ENCODE measurements around the gene AOAH. TPM values are rescaled to one million over a fixed set of nuclear protein-coding genes. Genes with fewer than 3 reads are reported as not detected.

The AOAH gene
- total and polyA plus RNA-seq, 2 of the 4 experiments (the other 2 are of a cell fraction) = not detected

DNA sequence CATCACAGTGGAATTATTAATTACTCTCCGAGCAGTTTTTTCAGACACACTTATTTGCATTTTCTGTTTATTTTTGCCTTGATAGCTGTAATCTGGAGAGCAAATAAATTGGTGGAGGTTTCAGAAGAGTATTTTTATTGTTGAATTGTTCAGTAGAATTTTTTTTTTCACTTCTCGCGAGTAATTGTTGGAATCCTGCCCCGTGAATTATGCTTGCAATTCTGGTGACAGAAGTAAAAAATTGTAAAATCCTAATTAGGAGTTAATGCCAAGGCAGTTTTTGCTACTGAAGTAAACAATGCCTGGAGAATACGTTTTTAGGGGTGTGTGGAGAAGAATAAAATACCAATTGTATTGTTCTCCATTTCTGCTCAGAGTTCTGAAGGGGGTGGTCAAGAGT, 88.2 kb downstream of the AOAH start:
- Histone ChIP-seq H2BK20ac (ENCODE audit: low read depth, low read length) (no peak overlapping the region), H3K4ac (ENCODE audit: low read depth, low read length) (no peak overlapping the region), H3K4me2 (ENCODE audit: low read depth, low read length) (no peak overlapping the region), H3K27ac (ENCODE audit: insufficient read depth, low read length) (no peak overlapping the region), H4K20me1 (ENCODE audit: insufficient read depth, low read length) (no peaks in the 10 kb centered on the region), H4K8ac (ENCODE audit: low read depth in 2 of 2, low read length in 2 of 2) (no peak overlapping the region), H2BK120ac (ENCODE audit: low read depth, low read length) (no peak overlapping the region), H2BK5ac (ENCODE audit: low read depth, low read length, poor library complexity, severe bottlenecking) (no peak overlapping the region), H2AK9ac (replicated peaks; ENCODE audit: low read depth, low read length, poor library complexity) (no peak overlapping the region), H3K14ac (replicated peaks; ENCODE audit: low read depth, low read length) (no peak overlapping the region), H4K91ac (ENCODE audit: insufficient read depth, low read depth, low read length) (no peak overlapping the region), H3K36me3 (ENCODE audit: control insufficient read depth, insufficient read depth, low read length) (no peaks in the 10 kb centered on the region), H3K23ac (ENCODE audit: low read depth, low read length) (no peak overlapping the region), H2AK5ac (ENCODE audit: low read depth, low read length) (no peak overlapping the region), H3K9me3 (ENCODE audit: control insufficient read depth, insufficient read depth, low read length) (no peaks in the 10 kb centered on the region), H3K9ac (ENCODE audit: low read depth, low read length) (no peak overlapping the region), H3K27me3 (ENCODE audit: control insufficient read depth, insufficient read depth, low read length) (peaks cover 37% of the 10 kb centered on the region), H3K79me1 (ENCODE audit: low read depth in 1 of 2, low read length in 2 of 2) (no peaks in the 10 kb centered on the region), H3K4me3 (ENCODE audit: insufficient read depth, low read depth, low read length) (no peak overlapping the region), H3K9me1 (ENCODE audit: insufficient read depth, low read length) (no peaks in the 10 kb centered on the region), H4K5ac (ENCODE audit: low read depth, low read length) (no peak overlapping the region), H2BK15ac (ENCODE audit: low read depth, low read length) (no peak overlapping the region), H3K4me1 (ENCODE audit: control insufficient read depth, insufficient read depth, low read length) (no peaks in the 10 kb centered on the region), H2AFZ (replicated peaks; ENCODE audit: low read length, poor library complexity) (no peak overlapping the region), H3K56ac (ENCODE audit: extremely low read depth, insufficient read depth, low read length) (no peak overlapping the region), H3K18ac (ENCODE audit: low read depth, low read length) (no peak overlapping the region)
- no peak for DNase-seq
- ChIA-PET CTCF (no interaction called here), POLR2A (ENCODE audit: unreplicated experiment) (interaction anchor here (0.5 kb wide), 1 partner anchor 180 kb away, joined by 5 read pairs; no protein-coding TSS in a partner anchor)
- ATAC-seq (ENCODE audit: low read depth) = no peak
- no TSS peak for BruUV-seq (replicated peaks)
- WGBS, 2 experiments (ENCODE audit: extremely low coverage in 2 of 2, insufficient read length in 1 of 2) = no CpG with 5 or more reads among the region's 5 CpGs
- in situ Hi-C loops (cut with MboI; ENCODE audit: low sequenced_read_pairs) = no loop called here
- TF ChIP-seq, protein P1, sequence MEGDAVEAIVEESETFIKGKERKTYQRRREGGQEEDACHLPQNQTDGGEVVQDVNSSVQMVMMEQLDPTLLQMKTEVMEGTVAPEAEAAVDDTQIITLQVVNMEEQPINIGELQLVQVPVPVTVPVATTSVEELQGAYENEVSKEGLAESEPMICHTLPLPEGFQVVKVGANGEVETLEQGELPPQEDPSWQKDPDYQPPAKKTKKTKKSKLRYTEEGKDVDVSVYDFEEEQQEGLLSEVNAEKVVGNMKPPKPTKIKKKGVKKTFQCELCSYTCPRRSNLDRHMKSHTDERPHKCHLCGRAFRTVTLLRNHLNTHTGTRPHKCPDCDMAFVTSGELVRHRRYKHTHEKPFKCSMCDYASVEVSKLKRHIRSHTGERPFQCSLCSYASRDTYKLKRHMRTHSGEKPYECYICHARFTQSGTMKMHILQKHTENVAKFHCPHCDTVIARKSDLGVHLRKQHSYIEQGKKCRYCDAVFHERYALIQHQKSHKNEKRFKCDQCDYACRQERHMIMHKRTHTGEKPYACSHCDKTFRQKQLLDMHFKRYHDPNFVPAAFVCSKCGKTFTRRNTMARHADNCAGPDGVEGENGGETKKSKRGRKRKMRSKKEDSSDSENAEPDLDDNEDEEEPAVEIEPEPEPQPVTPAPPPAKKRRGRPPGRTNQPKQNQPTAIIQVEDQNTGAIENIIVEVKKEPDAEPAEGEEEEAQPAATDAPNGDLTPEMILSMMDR (conservative IDR thresholded peaks at IDR 0.05; ENCODE audit: low read depth, low read length) = no peak
- TF ChIP-seq MXI1 (IDR thresholded peaks at IDR 0.05; ENCODE audit: borderline replicate concordance, low read depth, low read length) (no peak), MAFK (IDR thresholded peaks at IDR 0.05; ENCODE audit: low read depth, low read length) (no peak), RFX5 (IDR thresholded peaks at IDR 0.05; ENCODE audit: low read depth, low read length) (no peak), RCOR1 (IDR thresholded peaks at IDR 0.05; ENCODE audit: insufficient replicate concordance, low read length) (no peak), BHLHE40 (IDR thresholded peaks at IDR 0.05; ENCODE audit: low read depth, low read length) (no peak), CHD1 (IDR thresholded peaks at IDR 0.05; ENCODE audit: low read depth, low read length) (no peak), NFE2L2 (IDR thresholded peaks at IDR 0.05; ENCODE audit: low read depth, low read length) (no peak), SMC3 (IDR thresholded peaks at IDR 0.05; ENCODE audit: low read depth, low read length) (no peak)
- TF ChIP-seq, protein P2, sequence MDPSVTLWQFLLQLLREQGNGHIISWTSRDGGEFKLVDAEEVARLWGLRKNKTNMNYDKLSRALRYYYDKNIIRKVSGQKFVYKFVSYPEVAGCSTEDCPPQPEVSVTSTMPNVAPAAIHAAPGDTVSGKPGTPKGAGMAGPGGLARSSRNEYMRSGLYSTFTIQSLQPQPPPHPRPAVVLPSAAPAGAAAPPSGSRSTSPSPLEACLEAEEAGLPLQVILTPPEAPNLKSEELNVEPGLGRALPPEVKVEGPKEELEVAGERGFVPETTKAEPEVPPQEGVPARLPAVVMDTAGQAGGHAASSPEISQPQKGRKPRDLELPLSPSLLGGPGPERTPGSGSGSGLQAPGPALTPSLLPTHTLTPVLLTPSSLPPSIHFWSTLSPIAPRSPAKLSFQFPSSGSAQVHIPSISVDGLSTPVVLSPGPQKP (IDR thresholded peaks at IDR 0.05; ENCODE audit: borderline replicate concordance, low read depth, low read length) = no peak
- TF ChIP-seq, protein P3, sequence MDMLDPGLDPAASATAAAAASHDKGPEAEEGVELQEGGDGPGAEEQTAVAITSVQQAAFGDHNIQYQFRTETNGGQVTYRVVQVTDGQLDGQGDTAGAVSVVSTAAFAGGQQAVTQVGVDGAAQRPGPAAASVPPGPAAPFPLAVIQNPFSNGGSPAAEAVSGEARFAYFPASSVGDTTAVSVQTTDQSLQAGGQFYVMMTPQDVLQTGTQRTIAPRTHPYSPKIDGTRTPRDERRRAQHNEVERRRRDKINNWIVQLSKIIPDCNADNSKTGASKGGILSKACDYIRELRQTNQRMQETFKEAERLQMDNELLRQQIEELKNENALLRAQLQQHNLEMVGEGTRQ (IDR thresholded peaks at IDR 0.05; ENCODE audit: low read depth, low read length) = no peak
- dilution Hi-C loops (cut with HindIII; ENCODE audit: low sequenced_read_pairs, unreplicated experiment) = no loop called here
- intact Hi-C loops (cut with micrococcal nuclease) = no loop called here

All from IMR-90 (cell line).